K562 (cell line): ENCODE data around the gene KLRK1. TPM values are rescaled to one million over a fixed set of nuclear protein-coding genes. Genes with fewer than 3 reads are reported as not detected.
A peak's percentile ranks its signal among the peaks of the same experiment; 100 is the strongest.

ENCODE experiments used
- ATF1 ChIP-seq, 2 experiments: fragments of 450-650 bp in 1 of 2; IDR thresholded peaks; 2 replicates each; pipeline ENCODE4 v1.6.1; 2016; ENCODE audit warnings: missing compliant biosample characterization in 1 of 2, missing genetic modification characterization in 1 of 2
- CCNT2 ChIP-seq: IDR thresholded peaks from 2 replicates; pipeline ENCODE4 v1.6.1; 2011; ENCODE audit warnings: borderline replicate concordance, low read depth, mild to moderate bottlenecking, moderate library complexity, mixed read lengths, low read length; ENCODE audit not compliant: insufficient read length; ENCODE audit errors: extremely low read depth
- CREB3L1 ChIP-seq: fragments of 450-650 bp; IDR thresholded peaks from 2 replicates; pipeline ENCODE4 v1.6.1; 2014; ENCODE audit warnings: low read depth, mild to moderate bottlenecking, moderate library complexity, borderline replicate concordance
- FOS ChIP-seq: IDR thresholded peaks from 3 replicates; pipeline ENCODE4 v1.6.1; 2011; ENCODE audit not compliant: insufficient read length; ENCODE audit errors: extremely low read depth
- FOXA3 ChIP-seq, 2 experiments: fragments of 450-650 bp in 1 of 2; sonication (generic) in 1 of 2; formaldehyde crosslinking; IDR thresholded peaks in 1 of 2; conservative IDR thresholded peaks in 1 of 2; 2 replicates each; pipeline versions ENCODE4 v1.4.0 to v1.8.0; 2020 to 2022; ENCODE audit warnings: mild to moderate bottlenecking in 2 of 2, missing genetic modification reagents in 1 of 2
- GTF2F1 ChIP-seq: IDR thresholded peaks from 2 replicates; pipeline ENCODE4 v1.6.1; 2011; ENCODE audit warnings: low read depth, low read length, improper control_type of control experiment
- HINFP ChIP-seq: fragments of 450-650 bp; conservative IDR thresholded peaks from 2 replicates; pipeline ENCODE4 v1.6.1; 2016; ENCODE audit warnings: missing genetic modification characterization, low read depth, mild to moderate bottlenecking, control low read depth, missing compliant biosample characterization
- RBM34 ChIP-seq: fragments of 200-400 bp; formaldehyde crosslinking; IDR thresholded peaks from 2 replicates; pipeline ENCODE4 v1.6.1; 2018; ENCODE audit warnings: low read length, borderline replicate concordance; ENCODE audit not compliant: insufficient read depth
- SAP30 ChIP-seq: fragments of 200-600 bp; sonication (generic); IDR thresholded peaks from 2 replicates; pipeline ENCODE4 v1.6.1; 2012; ENCODE audit warnings: borderline replicate concordance, low read depth, mild to moderate bottlenecking, moderate library complexity, low read length, control low read depth, inconsistent platforms; ENCODE audit not compliant: insufficient read depth, poor library complexity, severe bottlenecking
- SFPQ ChIP-seq: fragments of 200-400 bp; formaldehyde crosslinking; IDR thresholded peaks from 2 replicates; pipeline ENCODE4 v1.6.1; 2017; ENCODE audit warnings: mild to moderate bottlenecking, low read depth, low read length, moderate library complexity
- SMARCC2 ChIP-seq: fragments of 450-650 bp; IDR thresholded peaks from 2 replicates; pipeline ENCODE4 v1.6.1; 2017; ENCODE audit warnings: antibody characterized with exemption, moderate library complexity, mild to moderate bottlenecking, low read depth
- TRIM24 ChIP-seq, 2 experiments: fragments of 450-650 bp; IDR thresholded peaks; 2 replicates each; pipeline ENCODE4 v1.6.1; 2016
- ZFP91 ChIP-seq: sonication (generic); formaldehyde crosslinking; IDR thresholded peaks from 2 replicates; pipeline ENCODE4 v1.8.0; 2022; ENCODE audit warnings: mild to moderate bottlenecking, missing genetic modification reagents
- ZNF518B ChIP-seq: fragments of 250-450 bp; sonication (Bioruptor Pico); IDR thresholded peaks from 2 replicates; pipeline ENCODE4 v1.5.0; 2021; ENCODE audit warnings: mild to moderate bottlenecking, moderate library complexity
- polyA plus RNA-seq, 8 experiments: library from polyadenylated mRNA; depleted of rRNA in 4 of 8; stranded (reverse) in 5 of 8; unstranded in 3 of 8; fragments of >200 nt; fragmentation: Nextera tagmentation in 2 of 8; fragmentation: Illumina TruSeq in 1 of 8; extraction: Ambion mirVana in 2 of 8; extraction: Trizol in 1 of 8; gene quantifications; 2 replicates each; pipeline versions ENCODE4 v1.2.1 to v1.2.3, GENCODE V29; 2011 to 2014; ENCODE audit warnings: inconsistent platforms in 1 of 8, missing spikeins in 1 of 8
- total RNA-seq, 7 experiments: library from RNA; depleted of rRNA in 6 of 7; stranded (reverse); fragments of >200 nt in 6 of 7; fragmentation: Illumina TruSeq in 2 of 7; extraction: Trizol in 2 of 7; gene quantifications; 2 replicates each; pipeline versions ENCODE4 v1.2.1 to v1.2.3, GENCODE V29; 2011 to 2021; ENCODE audit warnings: low replicate concordance in 1 of 7

Gene KLRK1
- total and polyA plus RNA-seq, 9 of the 15 experiments (the other 6 are each of a cell fraction or from before 2014, with no cell fraction given), result 0.03 to 0.09 (median 0.06) TPM; not detected in 3

- TF ChIP-seq RBM34 (no peak), FOXA3 (CRISPR knock-in tag; conservative IDR thresholded peaks at IDR 0.05 in 1 of 2, IDR thresholded peaks at IDR 0.05 in 1 of 2) (no peak), FOS (no peak), ATF1 (CRISPR knock-in tag; IDR thresholded peaks at IDR 0.05) (no peak), ATF1 (tag; IDR thresholded peaks at IDR 0.05) (no peak), TRIM24 (IDR thresholded peaks at IDR 0.05) (no peak), CREB3L1 (0 out of 2 replicates have a peak, but pooled peaks have one; percentile 2), ZNF518B (CRISPR knock-in tag) (no peak), GTF2F1 (no peak), CCNT2 (no peak), HINFP (tag) (no peak), SMARCC2 (no peak), ZFP91 (CRISPR knock-in tag) (0 out of 2 replicates have a peak, but pooled peaks have one; percentile 14), SAP30 (peak; percentile 62), SFPQ (no peak)
Measured at GRCh38 chr12:10364815-10365622, 24.8 kb downstream of the KLRK1 start (continued).
